C4-2B (cell line): ENCODE data around the gene GPRIN1.

Experiments used
- CTCF ChIP-seq: fragments of 450-650 bp; conservative IDR thresholded peaks from 2 replicates; pipeline ENCODE4 v1.5.1; 2017; ENCODE audit warnings: mild to moderate bottlenecking
- ZFX ChIP-seq: fragments of 450-650 bp; IDR thresholded peaks from 2 replicates; pipeline ENCODE4 v1.6.1; 2017

- TF ChIP-seq CTCF, result no peak
- no peak for TF ChIP-seq ZFX
Measured at GRCh38 chr5:176629853-176630680, 20.1 kb upstream of the GPRIN1 start, which contains the start of the genes EIF4E1B and SNCB.
